GM23248 (cell line): ENCODE data around the gene PHLDB3. TPM values are rescaled to one million over a fixed set of nuclear protein-coding genes. Genes with fewer than 3 reads are reported as not detected.

ENCODE experiments used
- DNase-seq: peaks from one replicate; pipeline ENCODE4 v3.0.0-alpha.2; 2015
- H2AFZ ChIP-seq: fragments of 200-600 bp; sonication (generic); 2 replicates; pipeline ENCODE4 v1.6.1; 2016; ENCODE audit warnings: antibody characterized with exemption
- H3F3A ChIP-seq: fragments of 200-600 bp; sonication (generic); 2 replicates; pipeline ENCODE4 v1.6.1; 2016; ENCODE audit warnings: mild to moderate bottlenecking, antibody characterized with exemption, mixed run types; ENCODE audit not compliant: insufficient read depth
- H3K27ac ChIP-seq: fragments of 200-600 bp; sonication (generic); 2 replicates; pipeline ENCODE4 v1.5.1; 2016; ENCODE audit warnings: mild to moderate bottlenecking
- H3K27me3 ChIP-seq: fragments of 200-600 bp; sonication (generic); replicated peaks from 2 replicates; pipeline ENCODE4 v1.6.1; 2016; ENCODE audit warnings: mild to moderate bottlenecking; ENCODE audit not compliant: insufficient read depth
- H3K36me3 ChIP-seq: fragments of 200-600 bp; sonication (generic); 2 replicates; pipeline ENCODE4 v1.6.1; 2016; ENCODE audit warnings: low read depth, mild to moderate bottlenecking
- H3K4me1 ChIP-seq: fragments of 200-600 bp; sonication (generic); 2 replicates; pipeline ENCODE4 v1.6.1; 2016; ENCODE audit warnings: mild to moderate bottlenecking; ENCODE audit not compliant: insufficient read depth
- H3K4me2 ChIP-seq: fragments of 200-600 bp; sonication (generic); one replicate; pipeline ENCODE4 v1.6.1; 2016; ENCODE audit warnings: mild to moderate bottlenecking; ENCODE audit not compliant: unreplicated experiment
- H3K4me3 ChIP-seq: fragments of 200-600 bp; sonication (generic); 2 replicates; pipeline ENCODE4 v1.5.1; 2016; ENCODE audit warnings: mild to moderate bottlenecking
- H3K79me2 ChIP-seq: fragments of 200-600 bp; sonication (generic); 2 replicates; pipeline ENCODE4 v1.6.1; 2016; ENCODE audit warnings: mild to moderate bottlenecking; ENCODE audit not compliant: insufficient read depth
- H3K9ac ChIP-seq: fragments of 200-600 bp; sonication (generic); 2 replicates; pipeline ENCODE4 v1.6.1; 2016; ENCODE audit warnings: mild to moderate bottlenecking
- H3K9me2 ChIP-seq: fragments of 200-600 bp; sonication (generic); 2 replicates; pipeline ENCODE4 v1.6.1; 2016; ENCODE audit warnings: mixed run types, mild to moderate bottlenecking, moderate library complexity; ENCODE audit not compliant: insufficient read depth
- H3K9me3 ChIP-seq: fragments of 200-600 bp; sonication (generic); one replicate; pipeline ENCODE4 v1.6.1; 2017; ENCODE audit warnings: low read depth
- H4K20me1 ChIP-seq: fragments of 200-600 bp; sonication (generic); 2 replicates; pipeline ENCODE4 v1.6.0; 2016; ENCODE audit not compliant: insufficient read depth
- EZH2 ChIP-seq: fragments of 200-600 bp; sonication (generic); IDR thresholded peaks from 2 replicates; pipeline ENCODE4 v1.6.1; 2018; ENCODE audit warnings: antibody characterized with exemption, mild to moderate bottlenecking; ENCODE audit not compliant: insufficient read depth, poor library complexity, severe bottlenecking
- EZH2phosphoT487 ChIP-seq: fragments of 200-600 bp; sonication (generic); IDR thresholded peaks from 2 replicates; pipeline ENCODE4 v1.6.1; 2018; ENCODE audit warnings: antibody characterized with exemption, moderate library complexity, mild to moderate bottlenecking, low read depth; ENCODE audit not compliant: insufficient read depth
- WGBS, 2 experiments: methylation state at CpG; one replicate each; pipeline ENCODE4 v1.1.6; 2015 to 2017; ENCODE audit warnings: low lambda C conversion rate in 2 of 2, low coverage in 1 of 2; ENCODE audit errors: missing lambda C conversion rate in 2 of 2; 5-methylcytosine and 5-hydroxymethylcytosine counted together
- in situ Hi-C: fragments of 300-500 bp; cut with MboI; formaldehyde crosslinking; loops from 2 replicates; pipeline ENCODE4 v1.15.0; 2020
- polyA plus RNA-seq: library from polyadenylated mRNA; unstranded; fragments of >200 nt; fragmentation: Nextera tagmentation; extraction: Ambion mirVana; gene quantifications from 2 replicates; pipeline ENCODE4 v1.2.1, GENCODE V29; 2016
- total RNA-seq: library from RNA; depleted of rRNA; stranded (reverse); fragments of >200 nt; shearing (Covaris generic); gene quantifications from 2 replicates; pipeline ENCODE4 v1.2.3, GENCODE V29; 2014

The PHLDB3 gene
- total and polyA plus RNA-seq, 2 experiments from 2014 or later, result 4.6 to 5.6 TPM

GRCh38 chr19:43479226-43479625 lies 25.3 kb downstream of the PHLDB3 start:
- Histone ChIP-seq H3K9me2 (no peaks in the 10 kb centered on the region), H3F3A (peaks cover 7% of the 10 kb centered on the region), H3K9ac (no peak overlapping the region), H3K36me3 (no peaks in the 10 kb centered on the region), H3K4me2 (no peak overlapping the region), H2AFZ (no peak overlapping the region), H3K4me3 (no peak overlapping the region), H3K9me3 (no peaks in the 10 kb centered on the region), H3K79me2 (no peaks in the 10 kb centered on the region), H3K27ac (no peak overlapping the region), H3K27me3 (no peaks in the 10 kb centered on the region), H3K4me1 (peaks cover 16% of the 10 kb centered on the region), H4K20me1 (no peaks in the 10 kb centered on the region)
- no peak for DNase-seq
- 95 to 99% methylated on average over 12 to 15 of the region's 15 CpGs for WGBS, 2 experiments
- in situ Hi-C loops, result no loop called here
- TF ChIP-seq EZH2, result no peak
- no peak for TF ChIP-seq EZH2phosphoT487

- H3K4me3 ChIP-seq, result no peak overlapping the region
- peaks cover 16% of the 10 kb centered on the region for H3K4me1 ChIP-seq
- H3K79me2 ChIP-seq, result no peaks in the 10 kb centered on the region
- in situ Hi-C loops, result no loop called here
- no peak overlapping the region for H3K27ac ChIP-seq
- H3K9me2 ChIP-seq, result no peaks in the 10 kb centered on the region
- H3K4me2 ChIP-seq, result no peak overlapping the region
- no peaks in the 10 kb centered on the region for H3K27me3 ChIP-seq
- H3K9me3 ChIP-seq, result no peaks in the 10 kb centered on the region
- TF ChIP-seq EZH2 (no peak), EZH2phosphoT487 (no peak)
- H4K20me1 ChIP-seq, result no peaks in the 10 kb centered on the region
- DNase-seq, result no peak
- no peaks in the 10 kb centered on the region for H3K36me3 ChIP-seq
- no peak overlapping the region for H3K9ac ChIP-seq
- H2AFZ ChIP-seq, result no peak overlapping the region
- 90 to 95% methylated on average over 3 of the region's 3 CpGs for WGBS, 2 experiments
- peaks cover 7% of the 10 kb centered on the region for H3F3A ChIP-seq
Measured at GRCh38 chr19:43478323-43478722, 26.2 kb downstream of the PHLDB3 start.

- in situ Hi-C loops, result no loop called here
- Histone ChIP-seq H3K4me2 (no peak overlapping the region), H3F3A (peaks cover 7% of the 10 kb centered on the region), H4K20me1 (no peaks in the 10 kb centered on the region), H3K79me2 (no peaks in the 10 kb centered on the region), H3K27ac (peak overlapping the region; percentile 47), H3K9ac (no peak overlapping the region), H2AFZ (no peak overlapping the region), H3K9me2 (no peaks in the 10 kb centered on the region), H3K9me3 (no peaks in the 10 kb centered on the region), H3K36me3 (no peaks in the 10 kb centered on the region), H3K27me3 (no peaks in the 10 kb centered on the region), H3K4me1 (peaks cover 16% of the 10 kb centered on the region), H3K4me3 (no peak overlapping the region)
- no peak for TF ChIP-seq EZH2phosphoT487
- no peak for TF ChIP-seq EZH2
- DNase-seq, result peak; percentile 70
Measured at GRCh38 chr19:43476606-43477005, 27.9 kb downstream of the PHLDB3 start.

- Histone ChIP-seq H3K27ac (peak overlapping the region; percentile 36), H2AFZ (peak overlapping the region; percentile 72), H3F3A (peaks cover 7% of the 10 kb centered on the region), H3K9me3 (no peaks in the 10 kb centered on the region), H3K79me2 (no peaks in the 10 kb centered on the region), H3K4me2 (peak overlapping the region; percentile 72), H3K9me2 (no peaks in the 10 kb centered on the region), H3K9ac (peak overlapping the region; percentile 42), H3K36me3 (no peaks in the 10 kb centered on the region), H3K4me3 (peak overlapping the region; percentile 56), H4K20me1 (no peaks in the 10 kb centered on the region), H3K4me1 (peaks cover 16% of the 10 kb centered on the region), H3K27me3 (no peaks in the 10 kb centered on the region)
- no peak for TF ChIP-seq EZH2
- in situ Hi-C loops, result no loop called here
- DNase-seq, result peak; percentile 94
- 4 to 5% methylated on average over 46 of the region's 46 CpGs for WGBS, 2 experiments
Measured at GRCh38 chr19:43474986-43475705, 29.4 kb downstream of the PHLDB3 start.
